IMR-90 (cell line): ENCODE results near the gene ATXN10. TPM values are rescaled to one million over a fixed set of nuclear protein-coding genes. Genes with fewer than 3 reads are reported as not detected.

ENCODE experiments used
- ATAC-seq: fragments of 200-7000 bp; cut with Tn5 transposase; 2 replicates; pipeline ENCODE4 v1.9.1; 2020; ENCODE audit warnings: low read depth, mild to moderate bottlenecking, moderate library complexity
- BruUV-seq: library from RNA; stranded (reverse); fragments of 400-500 nt; replicated peaks from 2 replicates; lab custom pipeline; 2021; lab: Mats Ljungman, UMichigan
- CTCF ChIA-PET: fragments of 300-600 bp; formaldehyde crosslinking; extraction: SDS; loops from one replicate; lab custom pipeline; 2021; ENCODE audit warnings: antibody characterized with exemption; lab: Yijun Ruan, JAX
- POLR2A ChIA-PET: fragments of 300-600 bp; sonication (Branson Sonifier 250); formaldehyde crosslinking; loops from one replicate; lab custom pipeline; 2022; ENCODE audit warnings: antibody characterized with exemption; ENCODE audit not compliant: unreplicated experiment; lab: Charles Lee
- DNase-seq: peaks from one replicate; pipeline ENCODE4 v3.0.0; 2013
- H2AFZ ChIP-seq: replicated peaks from 2 replicates; pipeline ENCODE3; 2013; ENCODE audit warnings: low read length, mild to moderate bottlenecking; ENCODE audit not compliant: poor library complexity
- H2AK5ac ChIP-seq: 2 replicates; pipeline ENCODE4 v1.6.1; 2013; ENCODE audit warnings: low read depth, low read length, inconsistent platforms
- H2AK9ac ChIP-seq: replicated peaks from 2 replicates; pipeline ENCODE3; 2013; ENCODE audit warnings: mild to moderate bottlenecking, low read depth, low read length, moderate library complexity; ENCODE audit not compliant: poor library complexity
- H2BK120ac ChIP-seq: 2 replicates; pipeline ENCODE4 v1.6.1; 2013; ENCODE audit warnings: low read depth, low read length, inconsistent platforms
- H2BK15ac ChIP-seq: 3 replicates; pipeline ENCODE4 v1.6.1; 2013; ENCODE audit warnings: low read depth, low read length, inconsistent platforms
- H2BK20ac ChIP-seq: 2 replicates; pipeline ENCODE4 v1.6.1; 2013; ENCODE audit warnings: low read depth, mild to moderate bottlenecking, inconsistent platforms, low read length, moderate library complexity
- H2BK5ac ChIP-seq: 2 replicates; pipeline ENCODE4 v1.6.1; 2013; ENCODE audit warnings: mild to moderate bottlenecking, low read depth, low read length, inconsistent platforms; ENCODE audit not compliant: poor library complexity, severe bottlenecking
- H3K14ac ChIP-seq: replicated peaks from 2 replicates; pipeline ENCODE4 v1.6.1; 2013; ENCODE audit warnings: low read depth, low read length, inconsistent platforms
- H3K18ac ChIP-seq: 2 replicates; pipeline ENCODE4 v1.6.1; 2013; ENCODE audit warnings: low read depth, low read length, control low read depth
- H3K23ac ChIP-seq: 2 replicates; pipeline ENCODE4 v1.6.1; 2013; ENCODE audit warnings: low read depth, low read length, inconsistent platforms
- H3K27ac ChIP-seq: 2 replicates; pipeline ENCODE4 v1.5.1; 2013; ENCODE audit warnings: mild to moderate bottlenecking, control low read depth, low read length; ENCODE audit not compliant: insufficient read depth
- H3K27me3 ChIP-seq: 2 replicates; pipeline ENCODE4 v1.6.1; 2013; ENCODE audit warnings: low read length; ENCODE audit not compliant: control insufficient read depth, insufficient read depth
- H3K36me3 ChIP-seq: 2 replicates; pipeline ENCODE4 v1.6.1; 2013; ENCODE audit warnings: low read length, mixed read lengths; ENCODE audit not compliant: control insufficient read depth, insufficient read depth
- H3K4ac ChIP-seq: 2 replicates; pipeline ENCODE4 v1.6.1; 2013; ENCODE audit warnings: low read depth, low read length, inconsistent platforms
- H3K4me1 ChIP-seq: 2 replicates; pipeline ENCODE4 v1.6.1; 2013; ENCODE audit warnings: low read length, mixed read lengths; ENCODE audit not compliant: control insufficient read depth, insufficient read depth
- H3K4me2 ChIP-seq: 2 replicates; pipeline ENCODE4 v1.6.1; 2013; ENCODE audit warnings: low read depth, mild to moderate bottlenecking, control low read depth, low read length, moderate library complexity
- H3K4me3 ChIP-seq: 2 replicates; pipeline ENCODE4 v1.5.1; 2013; ENCODE audit warnings: low read depth, mild to moderate bottlenecking, control low read depth, low read length, moderate library complexity; ENCODE audit not compliant: insufficient read depth
- H3K56ac ChIP-seq: 2 replicates; pipeline ENCODE4 v1.6.1; 2013; ENCODE audit warnings: low read length, inconsistent platforms; ENCODE audit not compliant: insufficient read depth; ENCODE audit errors: extremely low read depth
- H3K79me1 ChIP-seq, 2 experiments: 2 replicates each; pipeline ENCODE4 v1.6.1; 2013; ENCODE audit warnings: low read length in 2 of 2, inconsistent platforms in 1 of 2, low read depth in 1 of 2
- H3K9ac ChIP-seq: 2 replicates; pipeline ENCODE4 v1.6.1; 2013; ENCODE audit warnings: low read depth, low read length, control low read depth
- H3K9me1 ChIP-seq: 2 replicates; pipeline ENCODE4 v1.6.1; 2013; ENCODE audit warnings: low read length, inconsistent platforms; ENCODE audit not compliant: insufficient read depth
- H3K9me3 ChIP-seq: 2 replicates; pipeline ENCODE4 v1.6.1; 2013; ENCODE audit warnings: low read length; ENCODE audit not compliant: control insufficient read depth, insufficient read depth
- H4K20me1 ChIP-seq: 2 replicates; pipeline ENCODE4 v1.6.1; 2013; ENCODE audit warnings: low read length, inconsistent platforms; ENCODE audit not compliant: insufficient read depth
- H4K5ac ChIP-seq: 2 replicates; pipeline ENCODE4 v1.6.1; 2013; ENCODE audit warnings: mild to moderate bottlenecking, low read depth, low read length, control low read depth
- H4K8ac ChIP-seq, 2 experiments: 2 replicates each; pipeline ENCODE4 v1.6.1; 2013; ENCODE audit warnings: low read depth in 2 of 2, low read length in 2 of 2, control low read depth in 1 of 2, inconsistent platforms in 1 of 2
- H4K91ac ChIP-seq: 2 replicates; pipeline ENCODE4 v1.6.1; 2013; ENCODE audit warnings: low read depth, low read length, inconsistent platforms; ENCODE audit not compliant: insufficient read depth
- BHLHE40 ChIP-seq: fragments of 150-350 bp; IDR thresholded peaks from 2 replicates; pipeline ENCODE4 v1.6.1; 2016; ENCODE audit warnings: mild to moderate bottlenecking, low read depth, low read length
- FOS ChIP-seq: fragments of 150-350 bp; IDR thresholded peaks from 2 replicates; pipeline ENCODE4 v1.6.1; 2016; ENCODE audit warnings: low read depth, low read length
- MAFK ChIP-seq: IDR thresholded peaks from 2 replicates; pipeline ENCODE4 v1.6.1; 2012; ENCODE audit warnings: low read depth, low read length, improper control_type of control experiment
- MAZ ChIP-seq: IDR thresholded peaks from 2 replicates; pipeline ENCODE4 v1.6.1; 2012; ENCODE audit warnings: low read depth, mild to moderate bottlenecking, low read length, improper control_type of control experiment, moderate library complexity, borderline replicate concordance
- MXI1 ChIP-seq: IDR thresholded peaks from 2 replicates; pipeline ENCODE4 v1.6.1; 2012; ENCODE audit warnings: low read depth, mild to moderate bottlenecking, low read length, moderate library complexity, borderline replicate concordance
- NFE2L2 ChIP-seq: fragments of 150-350 bp; IDR thresholded peaks from 2 replicates; pipeline ENCODE4 v1.6.1; 2016; ENCODE audit warnings: low read depth, mild to moderate bottlenecking, low read length
- POLR2A ChIP-seq: IDR thresholded peaks from 2 replicates; pipeline ENCODE4 v1.6.1; 2012; ENCODE audit warnings: mild to moderate bottlenecking, low read depth, low read length
- RAD21 ChIP-seq: IDR thresholded peaks from 2 replicates; pipeline ENCODE4 v1.6.1; 2012; ENCODE audit warnings: low read length, improper control_type of control experiment
- RCOR1 ChIP-seq: IDR thresholded peaks from 2 replicates; pipeline ENCODE4 v1.6.1; 2012; ENCODE audit warnings: mild to moderate bottlenecking, low read length, improper control_type of control experiment; ENCODE audit not compliant: insufficient replicate concordance
- SMC3 ChIP-seq: fragments of 150-350 bp; IDR thresholded peaks from 2 replicates; pipeline ENCODE4 v1.6.1; 2016; ENCODE audit warnings: low read depth, mild to moderate bottlenecking, antibody characterized with exemption, low read length, moderate library complexity
- WGBS, 2 experiments: methylation state at CpG; one replicate each; pipeline versions ENCODE4 v1.1.5 to v1.1.7; 2013; ENCODE audit warnings: missing lambda C conversion rate in 2 of 2; ENCODE audit not compliant: insufficient read length in 1 of 2; ENCODE audit errors: extremely low coverage in 2 of 2; 5-methylcytosine and 5-hydroxymethylcytosine counted together
- dilution Hi-C: fragments of 300-500 bp; cut with HindIII; formaldehyde crosslinking; loops from one replicate; pipeline ENCODE4 v1.14.3; 2018; ENCODE audit warnings: low sequenced_read_pairs; ENCODE audit not compliant: unreplicated experiment
- in situ Hi-C: fragments of 300-500 bp; cut with MboI; formaldehyde crosslinking; loops from 3 replicates; pipeline ENCODE4 v1.14.3; 2019; ENCODE audit warnings: low sequenced_read_pairs, inconsistent platforms, mixed read lengths
- intact Hi-C: fragments of 100-400 bp; cut with micrococcal nuclease; formaldehyde crosslinking; loops from 2 replicates; pipeline ENCODE4 v1.10.0; 2022
- polyA plus RNA-seq, 3 experiments: library from polyadenylated mRNA; depleted of rRNA; stranded (reverse); fragments of >200 nt; gene quantifications; 2 replicates each; pipeline ENCODE4 v1.2.3, GENCODE V29; 2012; ENCODE audit warnings: low replicate concordance in 1 of 3
- total RNA-seq: library from RNA; depleted of rRNA; stranded (reverse); fragments of >200 nt; gene quantifications from 2 replicates; pipeline ENCODE4 v1.2.3, GENCODE V29; 2012
- TF ChIP-seq, protein P1 (sequence below): fragments of 150-350 bp; IDR thresholded peaks from 2 replicates; pipeline ENCODE4 v1.6.1; 2016; ENCODE audit warnings: low read depth, mild to moderate bottlenecking, low read length, moderate library complexity, borderline replicate concordance
- TF ChIP-seq, protein P2 (sequence below): fragments of 150-350 bp; IDR thresholded peaks from 2 replicates; pipeline ENCODE4 v1.6.1; 2017; ENCODE audit warnings: mild to moderate bottlenecking, antibody characterized with exemption, low read length, low read depth
- TF ChIP-seq, protein P3 (sequence below): conservative IDR thresholded peaks from 2 replicates; pipeline ENCODE4 v1.5.1; 2012; ENCODE audit warnings: mild to moderate bottlenecking, low read depth, low read length, improper control_type of control experiment

ATXN10 gene
- total and polyA plus RNA-seq, 2 of the 4 experiments (the other 2 are of a cell fraction): 116 to 231 TPM

DNA sequence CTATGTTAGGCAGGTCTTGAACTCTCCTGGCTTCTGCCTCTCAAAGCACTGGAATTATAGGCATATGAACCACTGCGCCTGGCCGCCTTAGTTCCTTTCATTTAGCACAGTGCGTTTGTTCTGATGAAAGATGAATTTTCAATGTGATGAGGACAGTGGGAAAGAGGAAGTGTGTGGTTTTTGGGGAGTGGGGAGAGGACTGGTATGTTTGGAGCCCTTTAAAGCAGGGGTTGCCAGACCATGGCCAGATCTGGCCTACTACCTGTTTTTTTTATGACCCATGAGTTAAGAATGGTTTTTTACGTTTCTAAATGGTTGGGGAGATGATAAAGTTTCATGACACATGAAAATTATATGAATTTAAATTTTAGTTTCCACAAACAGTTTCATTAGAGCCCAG, 12.5 kb downstream of the ATXN10 start:
- dilution Hi-C loops: no loop called here
- peak overlapping the region; percentile 45 for H3K18ac ChIP-seq
- H3K4me1 ChIP-seq: peaks cover 41% of the 10 kb centered on the region
- intact Hi-C loops: loop anchor here (5.0 kb wide), 1 partner anchor 48 kb away; no protein-coding TSS in a partner anchor
- ATAC-seq: no peak
- TF ChIP-seq POLR2A (no peak), SMC3 (no peak), NFE2L2 (no peak), MXI1 (no peak), MAZ (no peak), MAFK (no peak), BHLHE40 (no peak), FOS (no peak), RAD21 (no peak), RCOR1 (no peak)
- TF ChIP-seq, protein P1, sequence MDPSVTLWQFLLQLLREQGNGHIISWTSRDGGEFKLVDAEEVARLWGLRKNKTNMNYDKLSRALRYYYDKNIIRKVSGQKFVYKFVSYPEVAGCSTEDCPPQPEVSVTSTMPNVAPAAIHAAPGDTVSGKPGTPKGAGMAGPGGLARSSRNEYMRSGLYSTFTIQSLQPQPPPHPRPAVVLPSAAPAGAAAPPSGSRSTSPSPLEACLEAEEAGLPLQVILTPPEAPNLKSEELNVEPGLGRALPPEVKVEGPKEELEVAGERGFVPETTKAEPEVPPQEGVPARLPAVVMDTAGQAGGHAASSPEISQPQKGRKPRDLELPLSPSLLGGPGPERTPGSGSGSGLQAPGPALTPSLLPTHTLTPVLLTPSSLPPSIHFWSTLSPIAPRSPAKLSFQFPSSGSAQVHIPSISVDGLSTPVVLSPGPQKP: no peak
- TF ChIP-seq, protein P2, sequence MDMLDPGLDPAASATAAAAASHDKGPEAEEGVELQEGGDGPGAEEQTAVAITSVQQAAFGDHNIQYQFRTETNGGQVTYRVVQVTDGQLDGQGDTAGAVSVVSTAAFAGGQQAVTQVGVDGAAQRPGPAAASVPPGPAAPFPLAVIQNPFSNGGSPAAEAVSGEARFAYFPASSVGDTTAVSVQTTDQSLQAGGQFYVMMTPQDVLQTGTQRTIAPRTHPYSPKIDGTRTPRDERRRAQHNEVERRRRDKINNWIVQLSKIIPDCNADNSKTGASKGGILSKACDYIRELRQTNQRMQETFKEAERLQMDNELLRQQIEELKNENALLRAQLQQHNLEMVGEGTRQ: no peak
- TF ChIP-seq, protein P3, sequence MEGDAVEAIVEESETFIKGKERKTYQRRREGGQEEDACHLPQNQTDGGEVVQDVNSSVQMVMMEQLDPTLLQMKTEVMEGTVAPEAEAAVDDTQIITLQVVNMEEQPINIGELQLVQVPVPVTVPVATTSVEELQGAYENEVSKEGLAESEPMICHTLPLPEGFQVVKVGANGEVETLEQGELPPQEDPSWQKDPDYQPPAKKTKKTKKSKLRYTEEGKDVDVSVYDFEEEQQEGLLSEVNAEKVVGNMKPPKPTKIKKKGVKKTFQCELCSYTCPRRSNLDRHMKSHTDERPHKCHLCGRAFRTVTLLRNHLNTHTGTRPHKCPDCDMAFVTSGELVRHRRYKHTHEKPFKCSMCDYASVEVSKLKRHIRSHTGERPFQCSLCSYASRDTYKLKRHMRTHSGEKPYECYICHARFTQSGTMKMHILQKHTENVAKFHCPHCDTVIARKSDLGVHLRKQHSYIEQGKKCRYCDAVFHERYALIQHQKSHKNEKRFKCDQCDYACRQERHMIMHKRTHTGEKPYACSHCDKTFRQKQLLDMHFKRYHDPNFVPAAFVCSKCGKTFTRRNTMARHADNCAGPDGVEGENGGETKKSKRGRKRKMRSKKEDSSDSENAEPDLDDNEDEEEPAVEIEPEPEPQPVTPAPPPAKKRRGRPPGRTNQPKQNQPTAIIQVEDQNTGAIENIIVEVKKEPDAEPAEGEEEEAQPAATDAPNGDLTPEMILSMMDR: no peak
- H3K23ac ChIP-seq: peak overlapping the region; percentile 85; the same call in 1 of the 2 replicates
- peak; percentile 46 for DNase-seq
- H3K4ac ChIP-seq: peak overlapping the region; percentile 92; the same call in 1 of the 2 replicates
- WGBS, 2 experiments: 73% methylated on average over 3 of the region's 4 CpGs; no CpG with 5 or more reads in 1 of the 2 experiments
- POLR2A ChIA-PET: no interaction called here
- no peak overlapping the region for H3K4me2 ChIP-seq
- H2BK120ac ChIP-seq: peak overlapping the region; percentile 60; the same call in 1 of the 2 replicates
- H3K56ac ChIP-seq: no peak overlapping the region; the same call in none of the 2 replicates
- peak overlapping the region; percentile 59 for H4K91ac ChIP-seq
- H3K27ac ChIP-seq: 0 out of 2 replicates have a peak overlapping the region, but pooled peaks have one; percentile 44
- H3K9ac ChIP-seq: no peak overlapping the region
- H2BK5ac ChIP-seq: peak overlapping the region; percentile 77
- no peak overlapping the region for H3K4me3 ChIP-seq
- H3K36me3 ChIP-seq: no peaks in the 10 kb centered on the region
- H3K9me1 ChIP-seq: peaks cover 28% of the 10 kb centered on the region
- H2BK15ac ChIP-seq: 0 out of 3 replicates have a peak overlapping the region, but pooled peaks have one; percentile 3
- H2AK9ac ChIP-seq: no peak overlapping the region
- in situ Hi-C loops: no loop called here
- H4K20me1 ChIP-seq: peaks cover 53% of the 10 kb centered on the region
- H3K27me3 ChIP-seq: no peaks in the 10 kb centered on the region
- no TSS peak for BruUV-seq
- no peaks in the 10 kb centered on the region for H3K9me3 ChIP-seq
- no peak overlapping the region; the same call in 1 of the 2 replicates for H4K5ac ChIP-seq
- peak overlapping the region; percentile 9; the same call in 1 of the 2 replicates for H2BK20ac ChIP-seq
- CTCF ChIA-PET: interaction anchor here (0.6 kb wide), 1 partner anchor 544 kb away, joined by 3 read pairs; no protein-coding TSS in a partner anchor
- no peak overlapping the region for H2AFZ ChIP-seq
- peak overlapping the region; percentile 77 for H3K14ac ChIP-seq
- H3K79me1 ChIP-seq: peaks cover 16 to 78% of the 10 kb centered on the region in 2 experiments
- H2AK5ac ChIP-seq: peak overlapping the region; percentile 72; the same call in 1 of the 2 replicates
- H4K8ac ChIP-seq: peak overlapping the region; percentile 51 to 57; a peak in 3 of 4 replicates
